GM15510 (cell line): ENCODE data around the gene QRSL1.

Experiments used
- POLR2A ChIP-seq: IDR thresholded peaks from 3 replicates; pipeline ENCODE4 v1.6.1; 2011; ENCODE audit warnings: borderline replicate concordance; ENCODE audit not compliant: insufficient read length; ENCODE audit errors: extremely low read depth

Gene QRSL1

DNA sequence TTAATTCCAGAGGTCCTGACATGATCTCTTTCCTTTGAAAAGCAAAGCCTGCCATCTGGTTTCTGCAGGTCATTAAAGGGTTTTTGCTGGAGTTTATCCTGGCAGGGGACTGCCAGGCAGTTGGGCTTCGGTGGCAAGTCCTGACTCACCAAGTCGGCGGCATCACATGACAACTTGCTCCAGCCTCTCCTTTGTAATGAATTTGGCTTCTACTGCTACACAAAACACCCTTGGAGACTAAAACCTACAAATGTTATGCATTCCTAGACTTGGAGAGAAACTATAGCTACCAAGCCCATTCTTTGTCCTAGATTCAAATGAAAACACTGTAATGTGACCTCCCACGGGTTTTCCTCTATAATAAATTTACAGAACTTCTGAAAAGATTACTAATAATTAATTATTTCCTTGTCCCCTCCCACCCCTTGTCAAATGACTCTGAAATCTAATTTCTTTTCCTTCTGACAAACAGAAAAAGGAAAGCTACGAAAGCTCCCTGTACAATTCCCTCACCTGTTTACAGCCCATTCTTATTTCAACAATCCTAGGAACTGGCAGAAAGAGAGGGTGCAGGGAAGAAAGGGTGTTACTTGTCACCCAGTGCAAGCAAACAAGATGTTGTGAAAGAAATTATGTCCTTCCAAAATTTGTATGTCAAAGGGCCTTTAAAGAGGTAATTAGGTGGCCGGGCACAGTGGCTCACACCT lies 62.9 kb downstream of the QRSL1 start:
- no peak for TF ChIP-seq POLR2A

DNA sequence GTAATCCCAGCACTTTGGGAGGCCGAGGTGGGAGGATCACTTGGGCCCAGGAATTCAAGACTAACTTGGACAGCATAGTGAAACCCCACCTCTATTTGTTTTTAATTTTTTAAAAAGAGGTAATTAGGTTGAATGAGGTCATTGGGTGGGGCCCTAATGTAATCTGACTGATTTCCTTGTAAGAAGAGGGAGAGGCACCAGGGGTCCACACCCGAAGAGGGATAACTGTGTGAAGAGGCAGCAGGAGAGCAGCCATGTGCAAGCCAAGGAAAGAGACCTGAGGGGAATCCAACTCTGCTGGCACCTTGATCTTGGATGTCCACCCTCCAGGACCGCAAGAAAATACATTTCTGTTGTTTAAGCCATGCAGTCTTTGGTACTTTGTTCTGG lies 63.4 kb downstream of the QRSL1 start:
- TF ChIP-seq POLR2A = no peak

DNA sequence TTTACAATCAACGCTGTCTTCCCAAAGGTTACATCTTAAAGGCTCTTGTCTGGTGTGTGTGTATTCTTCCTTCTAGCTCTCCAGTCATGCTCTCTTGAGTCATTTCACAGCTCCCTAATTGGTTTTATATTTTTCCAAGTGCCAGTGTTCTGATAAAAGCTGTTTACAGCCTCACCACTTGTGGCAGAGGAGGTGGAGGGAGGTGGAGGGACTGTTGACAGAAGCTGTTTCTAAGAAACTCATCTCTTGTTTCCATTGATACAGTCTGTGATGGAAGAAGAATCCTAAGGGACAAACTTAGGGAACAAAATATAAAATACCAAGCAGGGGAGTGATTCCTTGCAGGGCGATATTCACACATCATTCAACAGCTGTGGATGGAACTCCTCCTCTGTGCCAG lies 64.0 kb downstream of the QRSL1 start:
- no peak for TF ChIP-seq POLR2A

DNA sequence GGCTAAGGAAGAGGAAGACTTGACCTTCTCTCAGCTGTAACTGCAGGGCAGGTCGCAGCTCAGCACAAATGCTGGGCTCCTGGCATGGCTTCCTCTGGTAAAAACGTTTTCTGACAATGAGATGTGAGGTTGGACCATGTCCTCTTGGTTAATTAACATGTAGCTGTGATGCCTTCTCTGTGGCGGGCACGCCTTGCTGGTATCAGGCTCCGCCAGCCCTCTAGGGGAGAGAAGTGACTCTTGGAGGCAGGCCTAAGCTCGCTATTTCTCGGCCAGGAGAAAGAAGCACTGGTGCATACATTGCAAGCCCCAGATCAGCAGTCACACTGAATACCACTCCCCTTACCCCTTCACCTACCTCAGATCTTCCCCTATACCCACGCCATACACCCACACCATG lies 65.0 kb downstream of the QRSL1 start:
- TF ChIP-seq POLR2A = no peak

DNA sequence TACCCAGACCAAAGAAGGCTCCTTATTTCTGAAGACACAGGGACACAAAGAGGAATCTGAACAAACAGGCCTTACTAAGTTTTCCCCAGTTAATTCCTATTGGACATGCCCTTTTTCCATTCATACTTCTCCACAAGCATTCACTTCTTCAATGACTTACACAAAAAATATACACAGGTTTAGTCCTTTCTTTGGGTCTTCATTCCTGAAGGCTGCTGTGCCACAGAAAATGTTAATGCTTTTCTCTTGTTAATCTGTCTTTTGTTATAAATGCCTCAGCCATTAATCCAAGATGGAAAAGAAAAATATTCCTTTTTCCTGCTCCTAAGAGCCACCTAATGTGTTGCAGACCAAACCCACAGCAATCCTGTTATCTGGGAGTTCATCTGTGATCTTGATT lies 71.2 kb downstream of the QRSL1 start:
- TF ChIP-seq POLR2A = no peak

DNA sequence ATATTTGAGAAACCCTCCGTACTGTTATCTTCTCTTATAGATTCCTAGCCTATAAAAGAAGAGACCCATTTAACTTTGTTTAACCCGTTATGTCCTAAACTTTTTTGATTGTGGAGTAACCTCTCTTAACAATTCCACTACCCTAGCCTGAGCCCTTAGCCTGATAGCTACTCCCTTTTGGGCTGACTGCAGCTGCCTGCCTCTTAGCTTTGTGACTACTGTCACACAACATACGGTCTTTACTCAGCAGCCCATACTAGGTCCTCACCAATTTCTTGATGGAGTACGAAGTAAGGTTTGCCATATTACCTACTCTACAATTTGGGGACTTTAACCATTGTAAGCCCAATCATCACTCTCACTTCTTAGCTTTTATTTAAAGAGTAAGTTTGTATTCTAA lies 72.7 kb downstream of the QRSL1 start:
- no peak for TF ChIP-seq POLR2A

DNA sequence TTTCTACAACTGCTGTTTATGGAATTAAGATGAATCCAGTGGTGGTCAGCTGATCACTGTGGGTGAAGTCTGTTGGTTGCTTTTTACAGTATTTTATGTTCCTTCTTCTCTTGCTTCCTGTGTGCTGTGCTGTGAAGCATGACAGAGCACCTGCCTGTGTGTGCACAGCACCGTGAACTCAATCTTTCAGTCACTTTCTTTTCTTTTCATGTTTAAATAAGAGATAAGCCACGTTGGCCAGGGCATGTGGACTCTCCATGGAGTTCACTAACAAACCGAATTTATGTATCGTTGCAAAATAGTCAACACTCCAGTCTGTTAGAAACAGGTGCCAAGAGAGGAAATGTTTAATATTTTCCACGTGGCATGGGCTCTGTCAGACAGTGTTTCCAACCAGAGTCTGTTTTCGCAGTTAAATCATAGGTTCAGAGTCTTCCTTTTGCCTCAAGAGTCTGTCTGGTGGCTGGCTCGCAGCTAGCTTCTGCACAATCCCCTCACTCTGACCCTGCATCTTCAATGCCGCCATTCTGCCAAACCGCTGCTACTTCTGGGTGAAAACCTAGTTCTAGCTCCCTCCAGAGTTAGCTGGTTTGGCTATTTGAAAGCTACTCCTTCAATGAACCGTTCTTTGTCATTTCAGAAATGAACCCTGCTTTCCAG lies 73.2 kb downstream of the QRSL1 start:
- TF ChIP-seq POLR2A = no peak

DNA sequence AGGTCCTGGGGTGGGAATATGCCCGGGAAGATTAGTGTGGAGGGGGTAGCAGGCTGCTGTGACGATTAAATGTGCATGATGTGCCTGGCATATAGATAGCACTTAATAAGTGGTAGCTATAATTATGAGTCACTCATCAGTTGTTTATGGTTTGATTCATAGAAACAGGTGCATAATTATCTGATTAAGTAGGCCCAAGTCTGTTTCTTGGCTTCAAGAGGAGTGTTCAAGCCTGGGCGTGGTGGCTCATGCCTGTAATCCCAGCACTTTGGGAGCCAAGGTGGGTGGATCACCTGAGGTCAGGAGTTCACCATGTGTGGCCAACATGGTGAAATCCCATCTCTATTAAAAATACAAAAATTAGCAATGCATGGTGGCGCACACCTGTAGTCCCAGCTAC lies 74.9 kb downstream of the QRSL1 start:
- no peak for TF ChIP-seq POLR2A

DNA sequence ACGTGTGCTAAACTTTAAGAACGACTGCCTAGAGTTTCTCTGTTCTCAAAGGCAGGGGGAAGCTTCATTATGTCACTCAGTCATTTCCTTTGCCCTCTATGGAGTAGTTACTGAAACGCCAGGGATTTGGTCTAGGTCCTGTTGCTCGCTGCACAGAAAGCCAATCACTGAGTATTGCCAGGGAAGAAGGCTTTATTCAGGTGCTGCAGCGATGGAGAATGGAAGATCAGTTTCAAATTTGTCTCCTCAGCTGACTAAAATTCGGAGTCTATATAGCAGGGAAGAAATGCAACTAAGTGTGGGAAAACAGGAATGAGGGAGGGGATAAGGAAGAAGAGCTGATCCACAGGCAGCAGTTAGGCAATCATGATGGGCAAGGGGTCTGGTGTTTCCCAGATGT lies 75.8 kb downstream of the QRSL1 start:
- no peak for TF ChIP-seq POLR2A

DNA sequence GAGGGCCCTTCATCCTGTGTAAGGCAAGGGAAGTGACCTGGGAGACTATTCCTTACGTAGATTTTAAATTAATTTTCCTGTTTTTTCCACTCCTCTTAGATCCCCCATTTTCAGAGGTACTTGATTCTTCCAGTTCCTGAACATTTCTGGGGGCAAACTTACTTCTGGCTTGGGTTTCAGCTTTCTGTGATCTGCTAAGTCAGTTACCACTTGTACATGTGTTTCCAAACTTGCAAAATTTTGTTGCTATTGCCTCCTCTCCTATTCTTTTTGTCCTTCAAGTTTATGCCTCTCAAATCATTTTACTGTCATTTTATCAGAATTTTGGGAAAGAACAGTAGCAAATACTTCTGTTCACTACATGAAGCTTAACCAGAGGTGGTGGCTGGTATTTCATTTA lies 81.2 kb downstream of the QRSL1 start:
- no peak for TF ChIP-seq POLR2A

DNA sequence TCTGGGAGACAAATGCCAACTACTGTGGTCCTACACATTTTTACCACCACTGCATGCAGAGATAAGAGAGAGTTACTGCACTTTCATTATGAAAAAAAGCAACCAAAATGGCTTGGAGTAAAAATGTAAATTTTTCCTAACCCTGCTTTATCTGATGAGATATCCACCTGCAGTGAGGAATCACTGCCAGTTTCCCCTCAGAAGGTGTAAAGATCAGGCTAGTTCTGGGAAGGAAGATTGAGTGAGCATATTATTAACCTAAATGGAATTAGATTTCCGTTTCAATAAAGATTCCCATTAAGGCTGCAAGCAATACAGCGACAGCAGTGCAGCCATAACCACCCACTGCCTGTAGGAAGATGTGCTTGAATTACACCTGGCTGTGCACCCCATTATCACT lies 84.9 kb downstream of the QRSL1 start:
- TF ChIP-seq POLR2A = no peak

DNA sequence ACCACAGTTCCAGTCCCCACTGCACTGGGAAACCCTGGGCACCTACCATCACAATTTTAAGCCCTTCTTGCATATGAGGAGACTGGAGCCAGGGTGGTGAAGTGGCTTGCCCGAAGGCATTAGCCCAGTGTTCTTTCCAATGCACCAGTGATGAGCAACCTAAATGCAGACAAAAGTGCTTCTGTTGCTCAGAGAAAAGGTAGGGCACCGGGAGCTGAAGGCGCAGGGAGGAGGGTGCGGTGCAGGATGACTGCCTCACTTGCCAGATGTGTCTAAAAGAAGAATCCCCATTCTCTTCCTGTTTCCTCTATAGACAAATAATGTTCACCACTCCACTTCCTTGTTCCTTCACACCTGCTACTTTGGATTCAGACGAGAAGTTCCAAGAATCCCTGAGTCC lies 86.5 kb downstream of the QRSL1 start:
- TF ChIP-seq POLR2A = no peak

DNA sequence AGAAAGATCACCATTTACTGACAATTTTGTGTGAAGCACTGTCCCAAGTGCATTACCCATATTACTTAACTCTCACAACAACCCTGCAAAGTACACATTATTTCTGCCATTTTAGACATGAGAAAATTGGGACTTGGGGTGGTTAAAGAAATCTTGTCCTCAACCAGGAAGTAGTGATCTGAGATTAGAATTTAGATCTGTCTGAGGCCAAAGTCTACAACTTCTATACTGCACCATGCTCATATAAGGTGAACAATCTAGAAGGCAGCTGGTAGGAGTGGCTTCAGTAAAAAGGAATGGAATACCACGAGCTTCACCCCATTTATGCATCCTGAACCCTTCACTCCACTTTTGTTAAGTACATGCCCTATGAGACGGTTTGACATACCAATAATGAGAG lies 87.6 kb downstream of the QRSL1 start:
- TF ChIP-seq POLR2A = no peak
